ENCODE results near the gene PRSS12.

- TF ChIP-seq POLR2AphosphoS5 (IDR thresholded peaks at IDR 0.05; ENCODE audit: low read depth) (no peak), GABPA (IDR thresholded peaks at IDR 0.05; ENCODE audit: low read depth) (no peak), SPI1 (IDR thresholded peaks at IDR 0.05; ENCODE audit: borderline replicate concordance, low read depth) (no peak), REST (IDR thresholded peaks at IDR 0.05; ENCODE audit: insufficient replicate concordance, low read depth) (no peak)
- TF ChIP-seq, protein P1, sequence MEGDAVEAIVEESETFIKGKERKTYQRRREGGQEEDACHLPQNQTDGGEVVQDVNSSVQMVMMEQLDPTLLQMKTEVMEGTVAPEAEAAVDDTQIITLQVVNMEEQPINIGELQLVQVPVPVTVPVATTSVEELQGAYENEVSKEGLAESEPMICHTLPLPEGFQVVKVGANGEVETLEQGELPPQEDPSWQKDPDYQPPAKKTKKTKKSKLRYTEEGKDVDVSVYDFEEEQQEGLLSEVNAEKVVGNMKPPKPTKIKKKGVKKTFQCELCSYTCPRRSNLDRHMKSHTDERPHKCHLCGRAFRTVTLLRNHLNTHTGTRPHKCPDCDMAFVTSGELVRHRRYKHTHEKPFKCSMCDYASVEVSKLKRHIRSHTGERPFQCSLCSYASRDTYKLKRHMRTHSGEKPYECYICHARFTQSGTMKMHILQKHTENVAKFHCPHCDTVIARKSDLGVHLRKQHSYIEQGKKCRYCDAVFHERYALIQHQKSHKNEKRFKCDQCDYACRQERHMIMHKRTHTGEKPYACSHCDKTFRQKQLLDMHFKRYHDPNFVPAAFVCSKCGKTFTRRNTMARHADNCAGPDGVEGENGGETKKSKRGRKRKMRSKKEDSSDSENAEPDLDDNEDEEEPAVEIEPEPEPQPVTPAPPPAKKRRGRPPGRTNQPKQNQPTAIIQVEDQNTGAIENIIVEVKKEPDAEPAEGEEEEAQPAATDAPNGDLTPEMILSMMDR (IDR thresholded peaks at IDR 0.05; ENCODE audit: insufficient read depth, low read length) = no peak
These were observed 92.5 kb downstream of the PRSS12 start for GRCh38 chr4:118260309-118260708.
